ENCODE results near the gene DSP. TPM values are rescaled to one million over a fixed set of nuclear protein-coding genes. Genes with fewer than 3 reads are reported as not detected.
A peak's percentile ranks its signal among the peaks of the same experiment; 100 is the strongest.

Gene DSP
- total RNA-seq, 1 donor from 2014 or later: 109 TPM

- Mint-ChIP-seq H3K27me3 (ENCODE audit: unreplicated experiment) (peaks cover 28% of the 10 kb centered on the region), H3K36me3 (ENCODE audit: low read depth, unreplicated experiment) (peaks cover 5% of the 10 kb centered on the region), H3K4me3 (ENCODE audit: unreplicated experiment) (peak overlapping the region; percentile 97), H3K4me1 (ENCODE audit: unreplicated experiment) (peaks cover 27% of the 10 kb centered on the region), H3K9me3 (ENCODE audit: unreplicated experiment) (no peaks in the 10 kb centered on the region), H3K27ac (ENCODE audit: unreplicated experiment) (peak overlapping the region; percentile 99)
- DNase-seq (ENCODE audit: low spot score): peak; percentile 29
- TF ChIP-seq CTCF (IDR thresholded peaks at IDR 0.05; ENCODE audit: unreplicated experiment): no peak
Measured at GRCh38 chr6:7540595-7540994, 876 bp upstream of the DSP start.

- peak overlapping the region; percentile 98 for H3K4me3 Mint-ChIP-seq (ENCODE audit: unreplicated experiment)
- TF ChIP-seq CTCF (IDR thresholded peaks at IDR 0.05; ENCODE audit: unreplicated experiment): no peak
- H3K36me3 Mint-ChIP-seq (ENCODE audit: low read depth, unreplicated experiment): peaks cover 5% of the 10 kb centered on the region
- peaks cover 28% of the 10 kb centered on the region for H3K27me3 Mint-ChIP-seq (ENCODE audit: unreplicated experiment)
- peak; percentile 64 for DNase-seq (ENCODE audit: low spot score)
- H3K27ac Mint-ChIP-seq (ENCODE audit: unreplicated experiment): peak overlapping the region; percentile 96
- H3K4me1 Mint-ChIP-seq (ENCODE audit: unreplicated experiment): peaks cover 36% of the 10 kb centered on the region
- H3K9me3 Mint-ChIP-seq (ENCODE audit: unreplicated experiment): no peaks in the 10 kb centered on the region
Measured at GRCh38 chr6:7542065-7542873, 798 bp downstream of the DSP start.

GRCh38 chr6:7542874-7543624 is 1.6 kb downstream of the DSP start:
- no peaks in the 10 kb centered on the region for H3K9me3 Mint-ChIP-seq (ENCODE audit: unreplicated experiment)
- DNase-seq (ENCODE audit: low spot score): peak; percentile 75
- peaks cover 5% of the 10 kb centered on the region for H3K36me3 Mint-ChIP-seq (ENCODE audit: low read depth, unreplicated experiment)
- peaks cover 36% of the 10 kb centered on the region for H3K4me1 Mint-ChIP-seq (ENCODE audit: unreplicated experiment)
- TF ChIP-seq CTCF (IDR thresholded peaks at IDR 0.05; ENCODE audit: unreplicated experiment): no peak
- peaks cover 28% of the 10 kb centered on the region for H3K27me3 Mint-ChIP-seq (ENCODE audit: unreplicated experiment)
- peak overlapping the region; percentile 52 for H3K27ac Mint-ChIP-seq (ENCODE audit: unreplicated experiment)
- peak overlapping the region; percentile 98 for H3K4me3 Mint-ChIP-seq (ENCODE audit: unreplicated experiment)

GRCh38 chr6:7543789-7544424 is 2.4 kb downstream of the DSP start:
- no peak for TF ChIP-seq CTCF (IDR thresholded peaks at IDR 0.05; ENCODE audit: unreplicated experiment)
- DNase-seq (ENCODE audit: low spot score): no peak
- Mint-ChIP-seq H3K9me3 (ENCODE audit: unreplicated experiment) (no peaks in the 10 kb centered on the region), H3K27ac (ENCODE audit: unreplicated experiment) (peak overlapping the region; percentile 34), H3K27me3 (ENCODE audit: unreplicated experiment) (peaks cover 28% of the 10 kb centered on the region), H3K36me3 (ENCODE audit: low read depth, unreplicated experiment) (peaks cover 9% of the 10 kb centered on the region), H3K4me1 (ENCODE audit: unreplicated experiment) (peaks cover 41% of the 10 kb centered on the region), H3K4me3 (ENCODE audit: unreplicated experiment) (peak overlapping the region; percentile 89)
